OCI-LY7 (cell line): ENCODE results near the gene FAM234B. TPM values are rescaled to one million over a fixed set of nuclear protein-coding genes. Genes with fewer than 3 reads are reported as not detected.
A peak's percentile ranks its signal among the peaks of the same experiment; 100 is the strongest.

Experiments used
- BruUV-seq: library from RNA; stranded (reverse); fragments of 400-500 nt; replicated peaks from 2 replicates; lab custom pipeline; 2021; lab: Mats Ljungman, UMichigan
- CTCF ChIA-PET: fragments of 300-600 bp; sonication (Branson Sonifier 250); formaldehyde crosslinking; loops from one replicate; lab custom pipeline; 2022; ENCODE audit warnings: antibody characterized with exemption; ENCODE audit not compliant: unreplicated experiment; lab: Charles Lee
- POLR2A ChIA-PET: fragments of 300-600 bp; sonication (Branson Sonifier 250); formaldehyde crosslinking; loops from one replicate; lab custom pipeline; 2022; ENCODE audit warnings: antibody characterized with exemption; lab: Charles Lee
- DNase-seq: peaks from one replicate; pipeline ENCODE4 v3.0.0-alpha.2; 2015; ENCODE audit warnings: low spot score
- H2AFZ ChIP-seq: fragments of 200-600 bp; sonication (generic), shearing (Covaris generic); 2 replicates; pipeline ENCODE4 v1.6.1; 2014; ENCODE audit warnings: mild to moderate bottlenecking, antibody characterized with exemption, low read length, moderate library complexity
- H3K27ac ChIP-seq: fragments of 200-600 bp; sonication (generic); 2 replicates; pipeline ENCODE4 v1.5.1; 2014; ENCODE audit warnings: mixed run types, low read depth, mild to moderate bottlenecking, moderate library complexity, low read length, inconsistent platforms; ENCODE audit not compliant: poor library complexity, severe bottlenecking
- H3K36me3 ChIP-seq: fragments of 200-600 bp; sonication (generic); 2 replicates; pipeline ENCODE4 v1.6.1; 2014; ENCODE audit warnings: mild to moderate bottlenecking, antibody characterized with exemption, low read length, moderate library complexity, mixed read lengths; ENCODE audit not compliant: insufficient read depth
- H3K4me1 ChIP-seq: fragments of 200-600 bp; sonication (generic); 2 replicates; pipeline ENCODE4 v1.5.1; 2014; ENCODE audit warnings: mild to moderate bottlenecking, low read length; ENCODE audit not compliant: insufficient read depth, poor library complexity, severe bottlenecking
- H3K4me2 ChIP-seq: fragments of 200-600 bp; sonication (generic); 2 replicates; pipeline ENCODE4 v1.6.1; 2014; ENCODE audit warnings: mild to moderate bottlenecking, low read length
- H3K4me3 ChIP-seq: fragments of 200-600 bp; sonication (generic); 2 replicates; pipeline ENCODE4 v1.5.1; 2014; ENCODE audit warnings: mild to moderate bottlenecking, low read depth, low read length; ENCODE audit not compliant: poor library complexity, severe bottlenecking
- H3K79me2 ChIP-seq: fragments of 200-600 bp; sonication (generic); 2 replicates; pipeline ENCODE4 v1.6.1; 2016; ENCODE audit warnings: low read depth, mild to moderate bottlenecking, low read length, moderate library complexity, mixed read lengths; ENCODE audit not compliant: insufficient read depth
- H3K9me2 ChIP-seq: fragments of 200-600 bp; sonication (generic); 2 replicates; pipeline ENCODE4 v1.6.1; 2016; ENCODE audit warnings: mild to moderate bottlenecking, low read length, mixed read lengths; ENCODE audit not compliant: insufficient read depth
- H3K9me3 ChIP-seq: fragments of 200-600 bp; sonication (generic); 2 replicates; pipeline ENCODE4 v1.6.1; 2014; ENCODE audit warnings: mild to moderate bottlenecking, mixed run types, low read length, mixed read lengths
- H4K20me1 ChIP-seq: fragments of 200-600 bp; sonication (generic); 2 replicates; pipeline ENCODE4 v1.6.1; 2014; ENCODE audit warnings: mild to moderate bottlenecking, antibody characterized with exemption, low read length, moderate library complexity, mixed read lengths; ENCODE audit not compliant: insufficient read depth
- EZH2phosphoT487 ChIP-seq: fragments of 200-600 bp; sonication (generic); IDR thresholded peaks from 2 replicates; pipeline ENCODE4 v1.6.1; 2018; ENCODE audit warnings: low read depth, borderline replicate concordance, mild to moderate bottlenecking, mixed run types, antibody characterized with exemption, low read length, moderate library complexity, mixed read lengths
- intact Hi-C: fragments of 100-400 bp; cut with micrococcal nuclease; formaldehyde crosslinking; loops from one replicate; pipeline ENCODE4 v1.10.0; 2022; ENCODE audit not compliant: unreplicated experiment
- total RNA-seq, 2 experiments: library from RNA; depleted of rRNA in 1 of 2; stranded (reverse); fragments of >200 nt in 1 of 2; shearing (Covaris generic) in 1 of 2; gene quantifications; 2 replicates each; pipeline ENCODE4 v1.2.3, GENCODE V29; 2014 to 2022
- TF ChIP-seq, protein P1 (sequence below): fragments of 200-600 bp; sonication (generic); conservative IDR thresholded peaks from 2 replicates; pipeline ENCODE4 v1.5.1; 2014; ENCODE audit warnings: mild to moderate bottlenecking, antibody characterized with exemption, low read length, moderate library complexity, mixed read lengths

FAM234B gene
- total RNA-seq, 2 experiments from 2014 or later, result 4.7 to 7.0 TPM

DNA sequence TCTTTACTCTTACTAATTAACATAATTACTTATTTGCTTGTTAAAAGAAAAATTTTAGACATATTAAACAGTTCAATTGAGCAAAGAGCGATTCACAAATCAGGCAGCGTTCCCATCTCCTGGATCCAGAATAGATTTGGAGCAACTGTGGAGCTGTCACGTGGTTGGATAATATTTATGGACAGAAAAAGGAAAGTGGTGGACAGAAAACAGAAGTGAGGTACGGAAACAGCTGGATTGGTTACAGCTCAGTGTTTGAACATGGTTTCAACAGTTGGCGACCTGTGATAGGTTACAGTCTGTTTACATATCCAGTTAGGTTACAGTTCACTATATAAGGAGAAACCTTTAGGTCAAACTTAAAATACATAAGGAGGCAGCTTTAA is 19.7 kb upstream of the FAM234B start:
- CTCF ChIA-PET, result no interaction called here
- Histone ChIP-seq H4K20me1 (no peaks in the 10 kb centered on the region), H2AFZ (no peak overlapping the region), H3K27ac (no peak overlapping the region), H3K9me2 (no peaks in the 10 kb centered on the region), H3K9me3 (no peaks in the 10 kb centered on the region), H3K4me3 (no peak overlapping the region), H3K4me2 (no peak overlapping the region), H3K4me1 (no peaks in the 10 kb centered on the region), H3K79me2 (no peaks in the 10 kb centered on the region), H3K36me3 (no peaks in the 10 kb centered on the region)
- DNase-seq, result no peak
- intact Hi-C loops, result no loop called here
- POLR2A ChIA-PET, result no interaction called here
- TF ChIP-seq EZH2phosphoT487, result no peak
- TF ChIP-seq, protein P1, sequence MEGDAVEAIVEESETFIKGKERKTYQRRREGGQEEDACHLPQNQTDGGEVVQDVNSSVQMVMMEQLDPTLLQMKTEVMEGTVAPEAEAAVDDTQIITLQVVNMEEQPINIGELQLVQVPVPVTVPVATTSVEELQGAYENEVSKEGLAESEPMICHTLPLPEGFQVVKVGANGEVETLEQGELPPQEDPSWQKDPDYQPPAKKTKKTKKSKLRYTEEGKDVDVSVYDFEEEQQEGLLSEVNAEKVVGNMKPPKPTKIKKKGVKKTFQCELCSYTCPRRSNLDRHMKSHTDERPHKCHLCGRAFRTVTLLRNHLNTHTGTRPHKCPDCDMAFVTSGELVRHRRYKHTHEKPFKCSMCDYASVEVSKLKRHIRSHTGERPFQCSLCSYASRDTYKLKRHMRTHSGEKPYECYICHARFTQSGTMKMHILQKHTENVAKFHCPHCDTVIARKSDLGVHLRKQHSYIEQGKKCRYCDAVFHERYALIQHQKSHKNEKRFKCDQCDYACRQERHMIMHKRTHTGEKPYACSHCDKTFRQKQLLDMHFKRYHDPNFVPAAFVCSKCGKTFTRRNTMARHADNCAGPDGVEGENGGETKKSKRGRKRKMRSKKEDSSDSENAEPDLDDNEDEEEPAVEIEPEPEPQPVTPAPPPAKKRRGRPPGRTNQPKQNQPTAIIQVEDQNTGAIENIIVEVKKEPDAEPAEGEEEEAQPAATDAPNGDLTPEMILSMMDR, result 0 out of 2 replicates have a peak, but pooled peaks have one; percentile 22
- BruUV-seq, result no TSS peak

DNA sequence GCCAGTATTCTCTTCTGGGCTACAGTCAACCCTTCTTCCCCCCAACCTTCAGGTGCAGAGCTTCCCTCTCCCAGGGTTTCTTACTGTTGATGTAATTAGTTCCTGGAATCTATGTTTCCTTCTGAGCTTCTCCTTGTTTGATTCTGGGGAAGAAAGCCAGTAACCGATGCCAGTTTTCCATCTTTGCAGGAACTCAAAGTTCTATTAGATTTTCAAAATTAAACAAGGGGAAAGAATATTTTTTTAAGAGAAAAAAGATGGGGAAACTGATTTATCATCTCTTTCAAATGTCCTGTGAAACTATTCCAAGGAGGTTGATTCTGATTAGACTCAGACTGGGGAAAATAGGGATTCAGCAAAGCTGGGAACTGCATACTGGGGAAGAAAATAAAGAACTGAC is 17.9 kb upstream of the FAM234B start:
- H3K36me3 ChIP-seq, result no peaks in the 10 kb centered on the region
- ChIA-PET POLR2A (no interaction called here), CTCF (no interaction called here)
- no peaks in the 10 kb centered on the region for H3K79me2 ChIP-seq
- intact Hi-C loops, result no loop called here
- H2AFZ ChIP-seq, result no peak overlapping the region
- H3K4me3 ChIP-seq, result no peak overlapping the region
- no peaks in the 10 kb centered on the region for H3K9me2 ChIP-seq
- H3K4me1 ChIP-seq, result no peaks in the 10 kb centered on the region
- H3K4me2 ChIP-seq, result no peak overlapping the region
- H3K9me3 ChIP-seq, result no peaks in the 10 kb centered on the region
- no peaks in the 10 kb centered on the region for H4K20me1 ChIP-seq
- TF ChIP-seq EZH2phosphoT487, result no peak
- TF ChIP-seq, protein P1, result no peak
- no TSS peak for BruUV-seq
- DNase-seq, result no peak
- H3K27ac ChIP-seq, result no peak overlapping the region

DNA sequence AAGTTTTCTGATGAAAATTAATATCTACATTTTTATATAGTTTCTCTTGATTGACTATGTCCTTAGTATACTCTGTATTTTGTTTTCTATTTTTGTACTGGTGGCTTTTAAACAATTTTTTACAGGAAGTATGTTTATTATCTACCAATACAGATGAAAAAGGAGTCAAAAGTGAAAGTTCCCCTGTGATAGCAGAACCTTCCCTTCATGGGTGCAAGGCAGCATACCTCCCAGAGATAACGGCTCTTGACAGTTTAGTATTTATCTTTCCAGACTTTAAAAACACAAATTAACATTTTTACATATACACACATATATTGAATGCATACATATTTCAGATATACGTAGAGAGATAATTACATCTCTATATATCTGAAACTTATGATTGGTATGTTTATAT is 17.1 kb upstream of the FAM234B start:
- intact Hi-C loops, result no loop called here
- H3K27ac ChIP-seq, result no peak overlapping the region

More for the DNA sequence above, 17.1 kb upstream of the FAM234B start:
- TF ChIP-seq, protein P1, result no peak
- TF ChIP-seq EZH2phosphoT487, result no peak
- BruUV-seq, result no TSS peak
- H3K9me3 ChIP-seq, result no peaks in the 10 kb centered on the region
- POLR2A ChIA-PET, result no interaction called here
- H3K4me2 ChIP-seq, result no peak overlapping the region
- CTCF ChIA-PET, result no interaction called here
- no peaks in the 10 kb centered on the region for H3K79me2 ChIP-seq
- H3K4me1 ChIP-seq, result no peaks in the 10 kb centered on the region
- no peak overlapping the region for H3K4me3 ChIP-seq
- no peaks in the 10 kb centered on the region for H4K20me1 ChIP-seq
- no peaks in the 10 kb centered on the region for H3K9me2 ChIP-seq
- no peak overlapping the region for H2AFZ ChIP-seq
- no peaks in the 10 kb centered on the region for H3K36me3 ChIP-seq
- DNase-seq, result no peak
